ENCODE data around the gene IL4R.
A peak's percentile ranks its signal among the peaks of the same experiment; 100 is the strongest.
"Not testable (repeated sequence)": the region's sequence is repeated elsewhere in the genome, so short reads cannot be mapped to it uniquely, and the experiment has no call there.

Gene IL4R

DNA sequence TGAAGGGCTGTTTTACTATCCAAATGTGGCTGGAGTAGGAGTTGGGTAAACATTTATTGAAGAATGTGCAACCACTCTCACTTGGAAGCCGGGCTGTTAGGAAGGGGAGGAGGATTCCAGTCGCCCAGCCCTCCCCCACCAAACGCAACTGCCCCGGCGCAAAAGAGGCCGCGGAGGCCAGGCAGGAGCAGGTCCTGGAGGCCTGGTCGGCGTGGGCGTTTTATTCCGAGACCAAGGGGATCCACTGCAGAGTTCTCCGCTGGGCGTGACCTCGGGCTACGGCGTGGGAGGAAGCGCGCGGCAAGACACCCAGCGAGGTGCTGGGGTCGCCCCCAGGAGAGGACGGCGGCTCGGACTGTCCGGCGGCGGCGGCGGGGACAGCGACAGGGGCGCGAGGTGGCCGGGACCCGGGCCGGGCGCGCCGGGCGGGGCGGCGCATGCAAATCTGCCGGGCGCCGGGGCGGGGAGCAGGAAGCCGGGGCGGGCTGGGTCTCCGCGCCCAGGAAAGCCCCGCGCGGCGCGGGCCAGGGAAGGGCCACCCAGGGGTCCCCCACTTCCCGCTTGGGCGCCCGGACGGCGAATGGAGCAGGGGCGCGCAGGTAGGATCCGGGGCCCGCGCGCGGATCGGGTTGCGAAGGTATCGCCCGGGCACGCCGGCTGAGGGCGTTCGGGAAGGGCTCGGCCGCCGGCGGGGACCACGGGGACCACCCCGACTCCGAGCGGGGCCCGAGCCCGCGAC lies at the start of gene IL4R:
Gene IL4R (plus strand): TSS at position 553 of the 739 bp plus-strand sequence. CDS start 26,230 bp downstream, outside the sequence.
- DNase-seq: peak in 1 of 2 experiments; percentile 38

DNA sequence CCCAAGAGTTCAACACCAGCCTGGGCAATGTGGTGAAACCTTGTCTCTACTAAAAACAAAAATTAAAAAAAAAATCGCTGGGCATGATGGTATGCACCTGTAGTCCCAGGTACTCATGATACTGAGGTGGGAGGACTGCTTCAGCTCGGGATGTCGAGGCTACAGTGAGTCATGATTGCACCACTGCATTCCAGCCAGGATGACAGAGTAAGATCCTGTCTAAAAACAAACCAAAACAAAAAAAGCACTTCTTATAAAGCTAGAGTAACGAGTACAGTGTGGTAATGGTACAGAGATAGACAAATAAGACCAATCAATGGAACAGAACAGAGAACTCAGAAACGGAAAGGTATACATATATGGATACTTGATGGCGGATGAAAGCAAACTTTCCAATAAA lies 49.6 kb upstream of the IL4R start:
- DNase-seq: peak in 1 of 2 experiments; percentile 47

- DNase-seq: no peak
Measured at GRCh38 chr16:27265982-27266381, 47.8 kb upstream of the IL4R start.

- DNase-seq: no peak
Measured at GRCh38 chr16:27267037-27267677, 46.6 kb upstream of the IL4R start.

DNA sequence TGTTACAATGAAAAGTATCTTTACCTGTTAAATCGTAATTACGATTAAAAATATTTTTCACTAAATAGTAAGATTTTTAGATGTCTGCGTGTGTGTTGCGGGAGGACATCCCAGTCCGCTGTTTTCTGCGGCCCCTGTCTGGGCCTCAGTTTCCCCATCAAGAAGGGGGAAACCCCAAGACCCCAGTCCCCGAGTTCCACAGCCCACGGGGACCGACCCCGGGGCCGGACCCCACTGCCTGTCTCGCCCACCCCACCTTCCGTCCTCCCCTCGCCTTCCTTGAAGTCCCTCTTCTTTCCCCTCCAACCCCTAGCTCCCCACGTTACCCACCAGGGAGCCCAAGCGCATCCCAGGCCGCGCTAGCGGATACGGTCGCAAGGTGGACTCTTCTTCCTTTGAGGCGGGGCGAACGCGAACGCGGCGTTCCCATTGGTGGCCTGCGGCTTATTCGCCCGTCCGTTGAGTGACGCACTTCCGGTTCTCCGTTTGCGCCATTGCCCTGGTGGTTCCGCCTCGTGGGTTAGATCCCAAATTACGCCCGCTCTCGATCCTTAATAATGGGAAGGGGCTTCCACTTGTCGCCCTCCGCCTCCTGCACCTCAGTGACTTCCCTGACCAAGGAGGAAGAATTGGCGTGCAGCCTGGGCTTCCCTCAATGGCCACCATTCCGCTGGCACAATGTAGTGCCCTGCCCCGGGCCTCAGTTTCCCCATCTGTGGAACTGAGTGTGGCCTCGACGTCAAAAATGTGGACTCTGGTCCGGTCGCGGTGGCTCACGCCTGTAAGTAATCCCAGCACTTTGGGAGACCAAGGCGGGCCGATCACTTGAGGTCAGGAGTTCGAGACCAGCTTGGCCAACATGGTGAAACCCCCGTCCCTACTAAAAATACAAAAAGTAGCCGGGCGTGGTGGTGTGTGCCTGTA lies 45.1 kb upstream of the IL4R start, which contains the start of gene NSMCE1:
Gene NSMCE1 (minus strand): TSS at position 397 of the 924 bp plus-strand sequence. CDS start 11,202 bp downstream, outside the sequence.
- peak; percentile 69 to 82 for DNase-seq

- no peak for DNase-seq
Measured at GRCh38 chr16:27269300-27270150, 44.2 kb upstream of the IL4R start.

- no peak for DNase-seq
Measured at GRCh38 chr16:27270349-27270748, 43.4 kb upstream of the IL4R start.

DNA sequence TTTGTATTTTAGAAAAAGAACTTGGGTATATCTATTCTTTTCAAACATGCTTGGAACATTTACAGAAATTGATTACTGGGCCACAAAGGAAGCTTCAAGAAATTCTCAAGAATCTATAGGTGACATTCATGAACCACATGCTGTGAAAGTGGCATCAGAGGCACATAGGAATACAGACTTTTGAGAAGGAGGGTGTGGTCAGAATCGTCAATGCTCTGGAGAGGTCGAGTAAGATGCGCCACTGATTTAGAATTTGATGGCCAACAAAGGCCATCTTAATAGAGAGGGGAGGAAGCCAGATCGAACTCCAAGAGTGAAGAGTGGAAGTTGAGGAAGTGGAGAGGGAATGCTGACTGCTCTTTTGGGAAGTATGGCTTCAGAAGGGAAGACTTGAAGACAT lies 41.7 kb upstream of the IL4R start:
- no peak for DNase-seq

DNA sequence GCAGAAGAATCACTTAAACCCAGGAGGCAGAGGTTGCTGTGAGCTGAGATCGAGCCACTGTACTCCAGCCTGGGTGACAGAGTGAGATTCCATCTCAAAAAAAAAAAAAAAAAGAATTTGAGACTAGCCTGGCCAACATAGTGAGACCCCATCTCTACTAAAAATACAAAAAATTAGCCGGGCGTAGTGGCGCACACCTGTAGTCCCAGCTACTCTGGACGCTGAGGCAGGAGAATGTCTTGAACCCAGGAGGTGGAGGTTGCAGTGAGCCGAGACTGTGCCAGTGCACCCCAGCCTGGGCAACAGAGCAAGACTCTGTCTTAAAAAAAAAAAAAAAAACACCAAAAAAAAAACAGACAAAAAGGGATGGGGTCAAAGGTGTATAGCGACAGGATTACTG lies 41.1 kb upstream of the IL4R start:
- not testable (repeated sequence) for DNase-seq

DNA sequence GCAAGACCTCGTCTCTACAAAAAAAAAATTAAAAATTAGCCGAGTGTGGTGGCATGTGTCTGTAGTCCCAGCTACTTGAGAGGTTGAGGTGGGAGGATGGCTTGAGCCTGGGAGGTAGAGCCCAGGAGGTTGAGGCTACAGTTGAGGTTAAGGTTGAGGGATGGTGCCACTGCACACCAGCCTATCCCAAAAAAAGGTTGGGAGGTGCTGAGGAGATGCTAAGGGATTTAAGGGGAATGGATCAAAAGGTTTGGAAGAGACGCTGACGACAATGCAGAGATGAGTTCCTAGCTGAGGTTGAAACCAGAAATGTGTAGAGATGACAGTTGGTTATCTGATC lies 40.5 kb upstream of the IL4R start:
- DNase-seq: no peak

GRCh38 chr16:27273670-27274423 lies 39.9 kb upstream of the IL4R start:
- no peak for DNase-seq

DNA sequence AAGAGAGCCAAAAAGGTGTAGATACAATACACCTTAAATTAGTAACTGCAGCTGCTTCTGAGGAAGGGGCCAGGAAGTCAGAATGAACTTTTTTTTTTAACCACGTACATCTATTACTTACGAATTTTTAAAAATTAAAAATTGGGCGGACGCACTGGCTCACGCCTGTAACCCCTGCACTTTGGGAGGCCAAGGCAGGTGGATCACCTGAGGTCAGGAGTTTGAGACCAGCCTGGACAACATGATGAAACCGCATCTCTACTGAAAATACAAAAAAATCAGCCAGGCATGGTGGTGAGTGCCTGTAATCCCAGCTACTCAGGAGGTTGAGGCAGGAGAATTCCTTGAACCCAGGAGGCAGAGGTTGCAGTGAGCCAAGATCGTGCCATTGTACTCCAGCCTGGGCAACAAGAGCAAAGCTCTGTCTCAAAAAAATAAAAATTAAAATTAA lies 39.3 kb upstream of the IL4R start:
- not testable (repeated sequence) for DNase-seq

DNA sequence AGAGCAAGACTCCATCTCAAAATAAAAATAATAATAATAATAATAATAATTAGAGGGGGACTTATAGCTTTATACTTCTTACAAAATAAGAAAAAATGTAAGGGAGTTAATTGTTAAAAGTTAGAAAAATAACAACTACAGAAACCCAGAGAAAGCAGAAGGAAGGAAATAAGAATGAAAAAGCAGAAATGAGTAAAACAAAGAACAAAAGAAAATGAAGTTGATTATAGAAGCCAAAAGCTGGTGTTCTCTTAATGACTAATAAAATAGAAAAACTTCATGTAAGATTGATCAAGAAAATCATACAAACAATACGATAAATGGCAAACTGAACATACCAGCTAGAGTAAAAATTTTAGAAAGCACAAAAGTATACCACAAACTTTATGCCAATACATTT lies 38.4 kb upstream of the IL4R start:
- no peak for DNase-seq

GRCh38 chr16:27281243-27281642 lies 32.5 kb upstream of the IL4R start:
- no peak for DNase-seq

- no peak for DNase-seq
Measured at GRCh38 chr16:27284865-27285675, 28.7 kb upstream of the IL4R start.

- DNase-seq: no peak
Measured at GRCh38 chr16:27285676-27286196, 28.0 kb upstream of the IL4R start.

GRCh38 chr16:27286451-27286850 lies 27.3 kb upstream of the IL4R start:
- peak; percentile 31 to 78 for DNase-seq

DNA sequence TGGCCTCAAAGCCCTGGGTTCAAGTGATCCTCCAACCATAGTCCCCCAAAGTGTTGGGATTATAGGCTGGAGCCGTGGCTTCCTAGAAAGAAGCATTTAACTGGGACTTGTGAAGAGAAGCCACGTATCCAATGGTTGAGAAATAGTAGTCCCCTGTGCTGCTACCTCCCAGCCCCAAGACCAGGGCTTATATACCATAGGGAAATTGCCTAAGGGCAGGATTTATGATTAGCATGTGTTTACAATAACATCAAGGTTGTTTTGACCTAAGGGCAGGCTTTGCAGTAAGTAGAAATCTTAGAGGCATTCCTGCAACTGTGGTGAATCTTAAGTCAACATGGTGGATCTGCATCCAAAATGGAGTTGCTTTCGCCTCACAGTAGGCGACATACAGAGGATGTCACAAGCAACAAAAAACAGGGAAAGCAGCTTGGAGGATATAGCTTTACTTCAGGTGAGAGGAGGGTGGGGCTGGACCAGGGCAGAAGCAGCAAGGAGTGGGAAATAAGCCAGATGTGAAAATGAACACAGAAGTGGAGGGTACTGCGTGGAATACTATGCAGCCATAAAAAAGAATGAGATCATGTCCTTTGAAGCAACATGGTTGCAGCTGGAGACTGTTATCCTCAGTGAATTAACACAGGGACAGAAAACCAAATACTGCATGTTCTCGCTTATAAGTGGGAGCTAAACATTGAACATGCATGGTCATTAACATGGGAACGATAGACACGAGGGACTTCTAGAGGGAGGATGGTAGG lies 26.5 kb upstream of the IL4R start:
- DNase-seq: no peak

DNA sequence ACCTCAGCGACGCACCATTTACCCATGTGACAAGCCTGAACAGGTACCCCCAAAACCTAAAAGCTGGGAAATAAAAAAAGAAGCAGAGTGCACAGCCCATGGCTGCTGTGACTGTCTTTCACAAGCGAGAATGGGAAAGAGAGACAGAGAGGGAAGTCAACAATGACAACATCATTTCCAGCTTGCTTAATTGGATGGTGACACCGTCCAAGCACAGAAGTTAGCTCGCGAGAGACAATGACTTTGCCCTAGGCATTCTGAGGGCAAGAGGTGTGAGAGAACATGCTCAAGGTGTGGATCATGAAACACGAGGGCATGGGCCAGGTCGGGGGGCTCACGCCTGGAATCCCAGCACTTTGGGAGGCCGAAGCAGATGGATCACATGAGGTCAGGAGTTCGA lies 25.9 kb upstream of the IL4R start:
- DNase-seq: no peak

GRCh38 chr16:27288313-27288712 lies 25.5 kb upstream of the IL4R start:
- DNase-seq: not testable (repeated sequence)

Measured in SW 1271 (cell line).